H1 (cell line): ENCODE data around the gene GRID1.

Experiments used
- ATF2 ChIP-seq: IDR thresholded peaks from 2 replicates; pipeline ENCODE4 v1.6.1; 2012; ENCODE audit warnings: low read length, inconsistent platforms
- CTCF ChIP-seq, 3 experiments: IDR thresholded peaks; 1 replicate in 2 of 3; 2 replicates in 1 of 3; pipeline versions ENCODE4 v1.5.1 to v1.6.1; 2011; ENCODE audit warnings: low read length in 3 of 3, mild to moderate bottlenecking in 3 of 3, inconsistent platforms in 2 of 3, low read depth in 1 of 3, moderate library complexity in 1 of 3; ENCODE audit not compliant: insufficient read depth in 1 of 3; ENCODE audit errors: control extremely low read depth in 1 of 3
- EP300 ChIP-seq, 2 experiments: IDR thresholded peaks; 1 replicate in 1 of 2; 2 replicates in 1 of 2; pipeline ENCODE4 v1.6.1; 2011 to 2012; ENCODE audit warnings: low read depth in 2 of 2, low read length in 2 of 2, mild to moderate bottlenecking in 2 of 2, borderline replicate concordance in 1 of 2, inconsistent platforms in 1 of 2, moderate library complexity in 1 of 2
- GTF2F1 ChIP-seq: IDR thresholded peaks from 2 replicates; pipeline ENCODE4 v1.6.1; 2012; ENCODE audit warnings: low read depth, low read length, improper control_type of control experiment, borderline replicate concordance
- HDAC2 ChIP-seq, 2 experiments: fragments of 300-600 bp in 1 of 2; sonication (generic) in 1 of 2; IDR thresholded peaks; 2 replicates each; pipeline ENCODE4 v1.6.1; 2011 to 2012; ENCODE audit warnings: low read depth in 2 of 2, low read length in 2 of 2, mild to moderate bottlenecking in 2 of 2, moderate library complexity in 2 of 2, borderline replicate concordance in 1 of 2, inconsistent platforms in 1 of 2
- KDM4A ChIP-seq: IDR thresholded peaks from one replicate; pipeline ENCODE4 v1.7.1; 2012; ENCODE audit warnings: low read depth, mild to moderate bottlenecking, moderate library complexity, low read length, inconsistent platforms; ENCODE audit not compliant: severe bottlenecking
- PHF8 ChIP-seq: fragments of 200-600 bp; sonication (generic); conservative IDR thresholded peaks from 2 replicates; pipeline ENCODE4 v1.7.1; 2012; ENCODE audit warnings: low read depth, mild to moderate bottlenecking, inconsistent platforms, low read length, moderate library complexity
- POLR2A ChIP-seq, 2 experiments: IDR thresholded peaks; 1 replicate in 1 of 2; 2 replicates in 1 of 2; pipeline ENCODE4 v1.6.1; 2011; ENCODE audit warnings: low read depth in 2 of 2, low read length in 2 of 2, mild to moderate bottlenecking in 2 of 2; ENCODE audit errors: control extremely low read depth in 1 of 2
- RBBP5 ChIP-seq: IDR thresholded peaks from 2 replicates; pipeline ENCODE4 v1.7.1; 2012; ENCODE audit warnings: low read depth, mild to moderate bottlenecking, inconsistent platforms, low read length, moderate library complexity, borderline replicate concordance
- RXRA ChIP-seq: IDR thresholded peaks from 2 replicates; pipeline ENCODE4 v1.6.1; 2011; ENCODE audit warnings: low read depth, mild to moderate bottlenecking, low read length, moderate library complexity; ENCODE audit not compliant: insufficient read depth
- SP1 ChIP-seq: IDR thresholded peaks from 2 replicates; pipeline ENCODE4 v1.6.1; 2011; ENCODE audit warnings: low read depth, low read length
- SP2 ChIP-seq: IDR thresholded peaks from 2 replicates; pipeline ENCODE4 v1.6.1; 2012; ENCODE audit warnings: mild to moderate bottlenecking, low read length, inconsistent platforms
- TAF7 ChIP-seq: optimal IDR thresholded peaks from 2 replicates; pipeline ENCODE3; 2011; ENCODE audit warnings: low read depth, mild to moderate bottlenecking, inconsistent platforms, low read length, moderate library complexity, borderline replicate concordance
- YY1 ChIP-seq: IDR thresholded peaks from 2 replicates; pipeline ENCODE4 v1.6.1; 2011; ENCODE audit warnings: low read depth, mild to moderate bottlenecking, low read length

DNA sequence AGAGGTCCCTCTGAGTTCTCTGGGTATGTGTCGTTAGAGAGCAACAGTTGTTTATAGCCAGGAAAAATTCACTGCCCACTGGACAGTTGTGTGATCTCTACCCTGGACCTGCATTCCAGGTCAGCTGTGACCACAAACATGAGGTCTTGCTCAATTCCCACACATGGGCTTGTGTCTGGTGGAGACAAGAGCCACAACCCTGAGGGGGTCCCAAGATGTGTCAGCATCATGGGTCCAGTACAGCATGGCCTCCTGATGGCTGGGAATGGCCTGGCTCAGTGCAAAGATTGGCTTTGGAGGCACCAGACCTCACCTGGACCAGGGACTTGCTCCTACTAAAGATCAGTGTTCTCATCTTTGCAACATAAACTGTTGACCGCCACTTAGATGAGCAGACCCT, 751.6 kb downstream of the GRID1 start:
- TF ChIP-seq YY1 (no peak), CTCF (IDR thresholded peaks at IDR 0.05; ENCODE audit: control extremely low read depth in 1 of 3, insufficient read depth in 1 of 3, low read depth in 1 of 3, low read length in 3 of 3) (no peak), SP2 (no peak), HDAC2 (IDR thresholded peaks at IDR 0.05; ENCODE audit: borderline replicate concordance in 1 of 2, low read depth in 2 of 2, low read length in 2 of 2) (no peak), EP300 (IDR thresholded peaks at IDR 0.05; ENCODE audit: borderline replicate concordance in 1 of 2, low read depth in 2 of 2, low read length in 2 of 2) (no peak), TAF7 (no peak), KDM4A (no peak), POLR2A (IDR thresholded peaks at IDR 0.05; ENCODE audit: control extremely low read depth in 1 of 2, low read depth in 2 of 2, low read length in 2 of 2) (no peak), GTF2F1 (no peak), PHF8 (no peak), SP1 (no peak), ATF2 (no peak), RBBP5 (no peak), RXRA (no peak)
